Measurements from ENCODE around the gene SLC2A4RG. TPM values are rescaled to one million over a fixed set of nuclear protein-coding genes. Genes with fewer than 3 reads are reported as not detected.

SLC2A4RG gene
- total and polyA plus RNA-seq, 2 of the 13 experiments (the other 11 are each of a cell fraction or from before 2014, with no cell fraction given): 91.4 to 95.9 TPM

DNA sequence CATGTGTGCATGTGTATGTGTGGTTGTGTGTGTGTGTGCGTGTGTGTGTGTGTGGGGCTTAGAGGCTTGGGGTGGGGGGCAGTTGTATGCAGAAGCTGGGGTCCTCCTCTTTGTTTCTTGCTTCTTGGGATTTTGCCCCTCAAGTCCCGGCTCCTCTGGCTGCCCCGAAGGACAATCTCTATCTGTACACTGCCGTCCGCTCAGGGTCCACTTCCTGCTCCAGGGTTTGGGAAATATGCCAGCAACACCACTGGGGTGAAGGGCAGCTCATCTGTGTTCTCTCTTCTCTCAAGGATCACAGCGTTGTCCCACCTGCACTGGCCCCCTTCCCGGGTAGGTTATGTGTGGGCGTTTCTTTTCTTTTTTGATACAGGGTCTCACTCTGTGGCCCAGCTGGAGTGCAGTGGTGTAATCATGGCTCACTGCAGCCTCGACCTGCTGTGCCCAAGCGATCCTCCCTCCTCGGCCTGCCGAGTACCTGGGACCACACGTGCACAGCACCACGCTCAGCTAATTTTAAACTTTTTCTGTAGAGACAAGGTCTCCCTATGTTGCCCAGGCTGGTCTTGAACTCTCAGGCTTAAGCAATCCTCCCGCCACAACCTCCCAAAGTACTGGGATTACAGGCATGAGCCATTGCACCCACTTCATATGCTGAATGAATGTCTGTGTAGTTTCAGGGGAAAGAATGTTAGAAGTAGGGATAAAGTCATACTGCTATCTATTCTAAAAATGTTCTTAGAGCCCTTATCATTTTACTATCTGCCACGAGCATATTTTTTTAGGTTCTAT lies 25.7 kb downstream of the SLC2A4RG start (continued):
- TF ChIP-seq, protein P1, sequence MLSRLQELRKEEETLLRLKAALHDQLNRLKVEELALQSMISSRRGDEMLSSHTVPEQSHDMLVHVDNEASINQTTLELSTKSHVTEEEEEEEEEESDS (CRISPR knock-in tag; IDR thresholded peaks at IDR 0.05; ENCODE audit: borderline replicate concordance): no peak
- TF ChIP-seq GATAD2A (CRISPR knock-in tag; IDR thresholded peaks at IDR 0.05) (peak; percentile 50; the same call in 1 of the 2 replicates), SNRNP70 (IDR thresholded peaks at IDR 0.05; ENCODE audit: low read depth, low read length) (no peak), SIX4 (CRISPR knock-in tag; IDR thresholded peaks at IDR 0.05) (no peak), PCBP1 (IDR thresholded peaks at IDR 0.05; ENCODE audit: borderline replicate concordance, low read depth, low read length) (no peak), ZNF720 (CRISPR knock-in tag; IDR thresholded peaks at IDR 0.05) (no peak), ZNF75D (CRISPR knock-in tag; IDR thresholded peaks at IDR 0.05; ENCODE audit: borderline replicate concordance) (no peak), MAZ (IDR thresholded peaks at IDR 0.05; ENCODE audit: borderline replicate concordance, low read depth, low read length) (no peak), MAZ (CRISPR knock-in tag; IDR thresholded peaks at IDR 0.05; ENCODE audit: low read depth) (peak; percentile 50; the same call in 1 of the 2 replicates), PCBP2 (optimal IDR thresholded peaks at IDR 0.05; ENCODE audit: low read depth, low read length, poor library complexity, severe bottlenecking) (no peak), ZNF530 (CRISPR knock-in tag; IDR thresholded peaks at IDR 0.05; ENCODE audit: low read depth) (no peak), SP1 (IDR thresholded peaks at IDR 0.05) (no peak), SP1 (CRISPR knock-in tag; IDR thresholded peaks at IDR 0.05) (no peak), CBFB (CRISPR knock-in tag; IDR thresholded peaks at IDR 0.05) (no peak), ZNF10 (CRISPR knock-in tag; IDR thresholded peaks at IDR 0.05; ENCODE audit: borderline replicate concordance, low read depth) (no peak), ZNF775 (CRISPR knock-in tag; IDR thresholded peaks at IDR 0.05; ENCODE audit: borderline replicate concordance) (peak; percentile 83; the same call in 1 of the 2 replicates), GZF1 (CRISPR knock-in tag; IDR thresholded peaks at IDR 0.05) (no peak), HNRNPUL1 (IDR thresholded peaks at IDR 0.05; ENCODE audit: low read depth, low read length) (no peak), U2AF1 (optimal IDR thresholded peaks at IDR 0.05; ENCODE audit: low read depth, low read length) (no peak)

Data from HepG2 (cell line).